Measurements from ENCODE around the gene SCFD1.

GRCh38 chr14:30600922-30601918, 20.9 kb upstream of the SCFD1 start:
- TF ChIP-seq CTCF (IDR thresholded peaks at IDR 0.05; ENCODE audit: borderline replicate concordance, extremely low read depth, low read length, poor library complexity, severe bottlenecking) (no peak), EZH2 (IDR thresholded peaks at IDR 0.05; ENCODE audit: borderline replicate concordance, low read depth, low read length, severe bottlenecking) (no peak)

Measured in DND-41 (cell line).